ENCODE results near the gene DTL. TPM values are rescaled to one million over a fixed set of nuclear protein-coding genes. Genes with fewer than 3 reads are reported as not detected.

Gene DTL
- polyA plus RNA-seq, 1 of the 3 experiments (the other 2 are of a cell fraction), result 9.3 TPM

GRCh38 chr1:212129781-212130180, 94.2 kb downstream of the DTL start:
- no peaks in the 10 kb centered on the region for H3K9me2 ChIP-seq
- no peaks in the 10 kb centered on the region for H4K20me1 ChIP-seq (ENCODE audit: insufficient read depth)
- ChIA-PET CTCF (interaction anchor here (1.0 kb wide), 1 partner anchor 59 kb away, joined by 3 read pairs; no protein-coding TSS in a partner anchor), POLR2A (no interaction called here)
- no peaks in the 10 kb centered on the region for H3K79me2 ChIP-seq (ENCODE audit: insufficient read depth)
- H3K27me3 ChIP-seq (ENCODE audit: insufficient read depth), result no peaks in the 10 kb centered on the region
- H3K36me3 ChIP-seq (replicated peaks in 1 of 2; ENCODE audit: control insufficient read depth in 1 of 2, insufficient read depth in 2 of 2, low read length in 1 of 2), result no peaks in the 10 kb centered on the region
- TF ChIP-seq RFX5 (IDR thresholded peaks at IDR 0.05; ENCODE audit: low read length), result no peak
- no peak for TF ChIP-seq MXI1 (IDR thresholded peaks at IDR 0.05; ENCODE audit: low read depth, low read length)
- TF ChIP-seq USF2 (IDR thresholded peaks at IDR 0.05; ENCODE audit: borderline replicate concordance, low read depth, low read length), result no peak
- no peak for TF ChIP-seq RXRA (IDR thresholded peaks at IDR 0.05; ENCODE audit: borderline replicate concordance, low read depth)
- TF ChIP-seq ELF1 (IDR thresholded peaks at IDR 0.05), result no peak
- no peak for TF ChIP-seq IRF3 (IDR thresholded peaks at IDR 0.05; ENCODE audit: low read depth, low read length)
- TF ChIP-seq NFIC (IDR thresholded peaks at IDR 0.05; ENCODE audit: borderline replicate concordance), result no peak
- no peak for TF ChIP-seq RCOR1 (IDR thresholded peaks at IDR 0.05; ENCODE audit: low read length)
- no peak for TF ChIP-seq FOSL2 (IDR thresholded peaks at IDR 0.05; ENCODE audit: borderline replicate concordance, low read depth)
- TF ChIP-seq JUND (IDR thresholded peaks at IDR 0.05), result no peak
- TF ChIP-seq MAX (IDR thresholded peaks at IDR 0.05; ENCODE audit: low read depth), result no peak
- TF ChIP-seq TCF12 (IDR thresholded peaks at IDR 0.05), result no peak
- no peak for TF ChIP-seq CTCF (IDR thresholded peaks at IDR 0.05)
- TF ChIP-seq YY1 (IDR thresholded peaks at IDR 0.05; ENCODE audit: low read depth), result no peak
- TF ChIP-seq TEAD4 (IDR thresholded peaks at IDR 0.05; ENCODE audit: borderline replicate concordance, insufficient read depth), result no peak
- no peak for TF ChIP-seq TAF1 (IDR thresholded peaks at IDR 0.05; ENCODE audit: borderline replicate concordance, low read depth, low read length)
- H3K27ac ChIP-seq (ENCODE audit: low read depth in 2 of 2, low read length in 1 of 2), result no peak overlapping the region
- H2AFZ ChIP-seq (ENCODE audit: low read depth), result no peak overlapping the region
- no peak overlapping the region for H3K4me3 ChIP-seq (ENCODE audit: low read depth in 2 of 2, low read length in 1 of 2)
- H3K9me3 ChIP-seq, result no peaks in the 10 kb centered on the region
- DNase-seq, result no peak
- no peak overlapping the region for H3K4me2 ChIP-seq
- no peak overlapping the region for H3K9ac ChIP-seq
- H3F3A ChIP-seq (replicated peaks; ENCODE audit: insufficient read depth), result no peaks in the 10 kb centered on the region
- 97% methylated on average over 6 of the region's 6 CpGs for WGBS (ENCODE audit: low lambda C conversion rate)
- H3K4me1 ChIP-seq (ENCODE audit: control insufficient read depth in 1 of 2, insufficient read depth in 2 of 2, low read depth in 1 of 2, low read length in 1 of 2), result no peaks in the 10 kb centered on the region

All from SK-N-SH (cell line).